ENCODE data around the gene NPIPB2.

DNA sequence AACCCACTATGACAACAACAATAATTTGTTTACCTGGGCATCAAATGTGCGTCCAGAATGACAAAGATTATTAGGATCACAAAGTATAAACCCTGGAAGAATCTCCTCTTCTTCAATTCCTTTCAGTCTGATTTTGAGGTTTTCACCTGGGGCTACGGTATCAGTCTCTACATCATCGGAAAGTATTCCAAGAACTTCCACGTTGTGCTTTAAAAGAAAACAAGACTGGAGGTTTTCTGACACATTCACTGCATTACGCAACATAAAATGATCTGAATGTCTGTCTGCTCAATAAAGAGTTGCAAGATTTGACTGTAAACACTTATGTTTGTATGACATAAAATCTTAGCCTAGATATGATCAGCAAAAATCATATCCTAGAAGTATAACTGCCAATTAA, 64.5 kb downstream of the NPIPB2 start:
- TF ChIP-seq POLR2A (IDR thresholded peaks at IDR 0.05; ENCODE audit: low read length) (no peak), EP300 (IDR thresholded peaks at IDR 0.05) (no peak), CBX2 (IDR thresholded peaks at IDR 0.05; ENCODE audit: borderline replicate concordance, low read depth) (no peak), RAD21 (conservative IDR thresholded peaks at IDR 0.05 in 1 of 2, IDR thresholded peaks at IDR 0.05 in 1 of 2) (no peak), ZFP36 (IDR thresholded peaks at IDR 0.05; ENCODE audit: borderline replicate concordance, partially characterized antibody) (no peak), ZSCAN20 (CRISPR knock-in tag; IDR thresholded peaks at IDR 0.05) (no peak), RFX5 (IDR thresholded peaks at IDR 0.05) (no peak), CHD2 (IDR thresholded peaks at IDR 0.05; ENCODE audit: low read length, partially characterized antibody) (no peak)
- TF ChIP-seq, protein P1, sequence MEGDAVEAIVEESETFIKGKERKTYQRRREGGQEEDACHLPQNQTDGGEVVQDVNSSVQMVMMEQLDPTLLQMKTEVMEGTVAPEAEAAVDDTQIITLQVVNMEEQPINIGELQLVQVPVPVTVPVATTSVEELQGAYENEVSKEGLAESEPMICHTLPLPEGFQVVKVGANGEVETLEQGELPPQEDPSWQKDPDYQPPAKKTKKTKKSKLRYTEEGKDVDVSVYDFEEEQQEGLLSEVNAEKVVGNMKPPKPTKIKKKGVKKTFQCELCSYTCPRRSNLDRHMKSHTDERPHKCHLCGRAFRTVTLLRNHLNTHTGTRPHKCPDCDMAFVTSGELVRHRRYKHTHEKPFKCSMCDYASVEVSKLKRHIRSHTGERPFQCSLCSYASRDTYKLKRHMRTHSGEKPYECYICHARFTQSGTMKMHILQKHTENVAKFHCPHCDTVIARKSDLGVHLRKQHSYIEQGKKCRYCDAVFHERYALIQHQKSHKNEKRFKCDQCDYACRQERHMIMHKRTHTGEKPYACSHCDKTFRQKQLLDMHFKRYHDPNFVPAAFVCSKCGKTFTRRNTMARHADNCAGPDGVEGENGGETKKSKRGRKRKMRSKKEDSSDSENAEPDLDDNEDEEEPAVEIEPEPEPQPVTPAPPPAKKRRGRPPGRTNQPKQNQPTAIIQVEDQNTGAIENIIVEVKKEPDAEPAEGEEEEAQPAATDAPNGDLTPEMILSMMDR (IDR thresholded peaks at IDR 0.05), result no peak
- TF ChIP-seq, protein P2, sequence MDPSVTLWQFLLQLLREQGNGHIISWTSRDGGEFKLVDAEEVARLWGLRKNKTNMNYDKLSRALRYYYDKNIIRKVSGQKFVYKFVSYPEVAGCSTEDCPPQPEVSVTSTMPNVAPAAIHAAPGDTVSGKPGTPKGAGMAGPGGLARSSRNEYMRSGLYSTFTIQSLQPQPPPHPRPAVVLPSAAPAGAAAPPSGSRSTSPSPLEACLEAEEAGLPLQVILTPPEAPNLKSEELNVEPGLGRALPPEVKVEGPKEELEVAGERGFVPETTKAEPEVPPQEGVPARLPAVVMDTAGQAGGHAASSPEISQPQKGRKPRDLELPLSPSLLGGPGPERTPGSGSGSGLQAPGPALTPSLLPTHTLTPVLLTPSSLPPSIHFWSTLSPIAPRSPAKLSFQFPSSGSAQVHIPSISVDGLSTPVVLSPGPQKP (IDR thresholded peaks at IDR 0.05; ENCODE audit: low read depth, low read length), result no peak
